Rectal smooth muscle tissue (tissue), 1 donor: ENCODE results near the gene AS3MT.
"Not testable (repeated sequence)": the region's sequence is repeated elsewhere in the genome, so short reads cannot be mapped to it uniquely, and the experiment has no call there.

Experiments
- H3K27ac ChIP-seq: one replicate; pipeline ENCODE4 v1.7.0; 2013; ENCODE audit warnings: low read depth, low read length, inconsistent platforms
- H3K27me3 ChIP-seq: one replicate; pipeline ENCODE4 v1.7.0; 2013; ENCODE audit warnings: low read length; ENCODE audit not compliant: control insufficient read depth, insufficient read depth
- H3K36me3 ChIP-seq: one replicate; pipeline ENCODE4 v1.7.0; 2013; ENCODE audit warnings: low read length; ENCODE audit not compliant: control insufficient read depth, insufficient read depth
- H3K4me1 ChIP-seq: one replicate; pipeline ENCODE4 v1.7.0; 2013; ENCODE audit warnings: low read length; ENCODE audit not compliant: control insufficient read depth, insufficient read depth
- H3K4me3 ChIP-seq: one replicate; pipeline ENCODE4 v1.7.0; 2013; ENCODE audit warnings: low read length
- H3K9ac ChIP-seq: one replicate; pipeline ENCODE4 v1.7.0; 2013; ENCODE audit warnings: low read length

The AS3MT gene

GRCh38 chr10:102837230-102837721 is 32.0 kb upstream of the AS3MT start, which contains the start of gene CYP17A1:
TSS of gene CYP17A1 (minus strand) at chr10:102837413. CDS start at chr10:102837361, 52 bp downstream.
- Histone ChIP-seq H3K4me3 (no peak within 1 kb of the TSS), H3K9ac (no peak within 1 kb of the TSS), H3K27ac (no peak within 1 kb of the TSS), H3K36me3 (no peaks in the 10 kb centered on the region), H3K4me1 (no peaks in the 10 kb centered on the region), H3K27me3 (no peaks in the 10 kb centered on the region)

- H3K27ac ChIP-seq, H3K36me3 ChIP-seq, H3K27me3 ChIP-seq, H3K4me1 ChIP-seq, H3K4me3 ChIP-seq, H3K9ac ChIP-seq: not testable (repeated sequence)
Measured at GRCh38 chr10:102838276-102838927, 30.9 kb upstream of the AS3MT start.

- no peaks in the 10 kb centered on the region for H3K4me1 ChIP-seq
Measured at GRCh38 chr10:102841827-102842345, 27.4 kb upstream of the AS3MT start.

GRCh38 chr10:102843139-102843538 is 26.1 kb upstream of the AS3MT start:
- not testable (repeated sequence) for H3K4me1 ChIP-seq, H3K4me3 ChIP-seq, H3K9ac ChIP-seq, H3K27me3 ChIP-seq, H3K27ac ChIP-seq, H3K36me3 ChIP-seq

More at GRCh38 chr10:102841827-102842345, 27.4 kb upstream of the AS3MT start:
- Histone ChIP-seq H3K9ac (no peak overlapping the region), H3K27ac (no peak overlapping the region), H3K36me3 (no peaks in the 10 kb centered on the region), H3K27me3 (no peaks in the 10 kb centered on the region), H3K4me3 (no peak overlapping the region)

GRCh38 chr10:102844190-102844776 is 25.0 kb upstream of the AS3MT start:
- H3K36me3 ChIP-seq, H3K4me3 ChIP-seq, H3K27ac ChIP-seq, H3K27me3 ChIP-seq, H3K4me1 ChIP-seq, H3K9ac ChIP-seq: not testable (repeated sequence)

DNA sequence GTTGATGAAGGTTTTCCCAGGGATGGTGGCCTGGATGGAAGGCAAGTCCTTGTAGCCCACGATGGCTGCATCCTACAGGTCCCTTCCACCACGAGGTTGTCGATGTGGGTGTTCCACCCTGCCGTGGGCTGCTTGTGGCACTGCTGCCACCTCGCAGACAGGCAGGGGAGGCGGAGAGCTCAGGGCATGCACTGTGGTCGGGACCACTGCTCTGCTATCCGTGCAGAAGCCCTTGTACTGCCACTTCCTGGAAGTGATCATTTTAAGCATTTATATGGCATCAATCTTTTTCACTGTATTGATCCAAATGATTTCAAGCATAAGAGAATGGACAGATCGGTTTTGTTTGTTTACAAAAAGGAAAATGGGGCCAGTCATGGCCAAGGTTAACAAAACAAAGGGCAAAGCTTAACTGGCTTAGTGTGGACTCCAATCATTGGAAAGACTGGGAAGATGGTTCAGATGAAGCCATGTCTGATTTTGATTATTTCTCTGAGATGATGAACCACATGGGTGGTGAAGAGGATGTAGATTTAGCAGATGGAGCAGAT is 23.8 kb upstream of the AS3MT start:
- H3K4me3 ChIP-seq: no peak overlapping the region
- no peaks in the 10 kb centered on the region for H3K4me1 ChIP-seq
- H3K27ac ChIP-seq: no peak overlapping the region
- no peaks in the 10 kb centered on the region for H3K27me3 ChIP-seq
- H3K9ac ChIP-seq: no peak overlapping the region
- H3K36me3 ChIP-seq: no peaks in the 10 kb centered on the region

DNA sequence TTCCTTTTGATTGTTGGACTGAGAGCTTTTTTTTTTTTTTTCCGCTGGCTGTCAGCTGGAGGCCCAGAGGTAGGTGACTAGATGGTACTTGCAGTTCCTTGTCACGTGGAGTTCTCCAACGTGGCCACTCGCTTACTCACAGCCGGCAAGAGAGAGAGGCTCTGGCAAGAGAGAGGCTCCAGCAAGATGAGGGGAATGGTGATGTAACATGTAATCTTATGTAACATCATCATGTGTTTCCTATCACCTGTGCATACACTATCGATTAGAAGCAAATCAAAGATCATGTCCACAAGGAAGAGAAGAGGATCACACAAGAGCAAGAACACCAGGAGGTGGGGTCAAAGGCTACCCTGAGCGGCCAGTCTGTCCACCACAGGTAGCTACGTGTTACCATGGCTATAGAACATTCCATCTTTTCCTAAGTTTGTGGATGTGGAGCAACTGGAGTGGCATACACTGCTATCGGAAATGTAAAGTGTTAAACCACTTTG is 19.2 kb upstream of the AS3MT start:
- H3K9ac ChIP-seq: no peak overlapping the region
- no peaks in the 10 kb centered on the region for H3K36me3 ChIP-seq
- no peak overlapping the region for H3K27ac ChIP-seq
- no peaks in the 10 kb centered on the region for H3K27me3 ChIP-seq
- H3K4me1 ChIP-seq: peaks cover 3% of the 10 kb centered on the region
- H3K4me3 ChIP-seq: no peak overlapping the region

- H3K36me3 ChIP-seq, H3K4me3 ChIP-seq, H3K27ac ChIP-seq, H3K27me3 ChIP-seq, H3K9ac ChIP-seq, H3K4me1 ChIP-seq: not testable (repeated sequence)
Measured at GRCh38 chr10:102853237-102853636, 16.0 kb upstream of the AS3MT start.

- H3K36me3 ChIP-seq, H3K9ac ChIP-seq, H3K27ac ChIP-seq, H3K4me1 ChIP-seq, H3K4me3 ChIP-seq, H3K27me3 ChIP-seq: not testable (repeated sequence)
Measured at GRCh38 chr10:102855731-102856436, 13.4 kb upstream of the AS3MT start.

DNA sequence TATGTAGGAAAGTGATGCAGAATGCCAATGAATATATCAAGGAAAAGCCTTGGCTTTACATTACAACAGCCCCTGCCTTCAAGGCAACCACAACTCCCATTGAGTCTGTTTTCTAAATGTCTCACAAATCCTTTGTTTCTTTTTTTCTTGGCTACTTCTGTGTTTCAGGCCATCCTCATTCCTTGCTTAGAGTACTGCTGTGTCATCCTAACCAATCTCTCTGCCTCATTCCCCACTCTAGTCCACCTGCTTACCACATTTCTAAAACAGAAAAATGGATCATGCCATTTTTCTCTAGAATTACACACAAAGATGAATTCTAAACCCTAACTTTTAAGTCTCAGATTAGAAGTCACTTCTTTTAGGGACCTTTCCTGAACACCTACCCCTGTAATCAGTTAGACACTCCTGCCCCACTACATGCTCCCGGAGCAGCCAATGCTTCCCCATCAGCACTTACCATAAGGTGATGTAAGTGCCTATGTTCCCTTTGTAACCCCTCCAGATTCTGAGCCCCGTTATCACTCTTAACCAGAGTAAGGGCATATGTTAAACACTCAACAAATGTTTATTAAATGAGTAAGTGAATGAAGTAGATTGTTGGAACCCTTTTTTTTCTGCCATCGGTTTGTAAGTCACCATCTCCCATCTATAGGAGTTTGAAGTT is 12.4 kb upstream of the AS3MT start:
- Histone ChIP-seq H3K4me3 (no peak overlapping the region), H3K36me3 (peaks cover 3% of the 10 kb centered on the region), H3K4me1 (peaks cover 3% of the 10 kb centered on the region), H3K27ac (no peak overlapping the region), H3K9ac (no peak overlapping the region), H3K27me3 (no peaks in the 10 kb centered on the region)

DNA sequence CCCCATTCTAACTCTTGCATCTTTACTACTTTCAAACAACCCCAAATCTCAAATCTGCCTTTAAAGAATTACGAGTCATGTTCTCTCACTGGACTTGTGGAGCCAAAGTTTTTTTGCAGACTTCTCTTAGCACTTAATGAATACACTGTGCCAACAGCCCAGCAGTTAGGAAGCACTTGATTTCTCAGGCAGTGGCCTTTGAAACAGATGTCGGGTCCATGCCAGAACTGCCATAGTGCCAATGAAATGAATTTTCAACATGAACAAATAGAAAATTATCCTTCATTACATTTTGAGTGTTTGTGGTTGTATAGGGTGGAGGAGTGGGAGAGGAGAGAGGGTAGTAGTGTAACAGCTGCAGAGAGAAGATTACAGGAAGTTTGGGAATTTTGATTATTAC is 9.4 kb upstream of the AS3MT start:
- Histone ChIP-seq H3K4me3 (no peak overlapping the region), H3K36me3 (peaks cover 3% of the 10 kb centered on the region), H3K9ac (no peak overlapping the region), H3K4me1 (no peaks in the 10 kb centered on the region), H3K27me3 (no peaks in the 10 kb centered on the region), H3K27ac (no peak overlapping the region)

GRCh38 chr10:102863660-102864059 is 5.6 kb upstream of the AS3MT start:
- Histone ChIP-seq H3K27me3 (no peaks in the 10 kb centered on the region), H3K36me3 (peaks cover 3% of the 10 kb centered on the region), H3K4me1 (no peaks in the 10 kb centered on the region), H3K4me3 (no peak overlapping the region), H3K9ac (no peak overlapping the region), H3K27ac (no peak overlapping the region)
